GF-D8 (cell line): ENCODE data around the gene DCK.
"Not testable (repeated sequence)": the region's sequence is repeated elsewhere in the genome, so short reads cannot be mapped to it uniquely, and the experiment has no call there.

Source experiments
- DNase-seq: peaks from one replicate; lab custom pipeline; 2025; lab: John Stamatoyannopoulos, UW

DCK gene

GRCh38 chr4:70993181-70994068 lies at the start of gene DCK:
DCK (plus strand) TSS chr4:70993649; CDS start chr4:70993836, 187 bp downstream.
- DNase-seq, result peak; percentile 72

- peak; percentile 53 for DNase-seq
Measured at GRCh38 chr4:70945046-70945445, 48.4 kb upstream of the DCK start.

GRCh38 chr4:70945452-70946055 lies 47.9 kb upstream of the DCK start:
- no peak for DNase-seq

GRCh38 chr4:70946939-70947338 lies 46.5 kb upstream of the DCK start:
- no peak for DNase-seq

GRCh38 chr4:70948665-70949260 lies 44.7 kb upstream of the DCK start:
- DNase-seq, result no peak

- DNase-seq, result no peak
Measured at GRCh38 chr4:70954032-70954431, 39.4 kb upstream of the DCK start.

GRCh38 chr4:70956549-70957210 lies 36.8 kb upstream of the DCK start:
- DNase-seq, result no peak

GRCh38 chr4:70958681-70959080 lies 34.8 kb upstream of the DCK start:
- DNase-seq, result no peak

- no peak for DNase-seq
Measured at GRCh38 chr4:70969076-70969475, 24.4 kb upstream of the DCK start.

GRCh38 chr4:70976252-70976651 lies 17.2 kb upstream of the DCK start:
- DNase-seq, result no peak

GRCh38 chr4:70979445-70980008 lies 13.9 kb upstream of the DCK start:
- peak; percentile 24 for DNase-seq

- no peak for DNase-seq
Measured at GRCh38 chr4:70980196-70980595, 13.3 kb upstream of the DCK start.

- DNase-seq, result no peak
Measured at GRCh38 chr4:70984106-70984505, 9.3 kb upstream of the DCK start.

- DNase-seq, result no peak
Measured at GRCh38 chr4:70984589-70984988, 8.9 kb upstream of the DCK start.

- no peak for DNase-seq
Measured at GRCh38 chr4:70991596-70991995, 1.9 kb upstream of the DCK start.

- DNase-seq, result no peak
Measured at GRCh38 chr4:70992391-70992881, 1.0 kb upstream of the DCK start.

GRCh38 chr4:70994069-70994366 lies 569 bp downstream of the DCK start:
- peak; percentile 10 for DNase-seq

- peak; percentile 63 for DNase-seq
Measured at GRCh38 chr4:70994387-70995099, 1.1 kb downstream of the DCK start.

- DNase-seq, result no peak
Measured at GRCh38 chr4:70996018-70996360, 2.5 kb downstream of the DCK start.

- no peak for DNase-seq
Measured at GRCh38 chr4:70997036-70997435, 3.6 kb downstream of the DCK start.

- DNase-seq, result no peak
Measured at GRCh38 chr4:70997546-70997945, 4.1 kb downstream of the DCK start.

GRCh38 chr4:70999639-71000038 lies 6.2 kb downstream of the DCK start:
- DNase-seq, result not testable (repeated sequence)
